ENCODE measurements around the gene GREB1L. TPM values are rescaled to one million over a fixed set of nuclear protein-coding genes. Genes with fewer than 3 reads are reported as not detected.

GREB1L gene
- total and polyA plus RNA-seq, 2 donors from 2014 or later = 0.79 TPM; not detected in 1

- Histone ChIP-seq H3K9ac (ENCODE audit: low read length in 3 of 3) (no peak overlapping the region), H3K27me3 (ENCODE audit: control insufficient read depth, insufficient read depth, low read length) (no peaks in the 10 kb centered on the region), H3K4me3 (ENCODE audit: low read length in 3 of 3) (no peak overlapping the region), H3K4me1 (ENCODE audit: control insufficient read depth in 2 of 3, insufficient read depth in 2 of 3, low read depth in 1 of 3, low read length in 3 of 3) (peaks cover 0 to 2% (median 0%) of the 10 kb centered on the region in 3 donors), H3K36me3 (ENCODE audit: control insufficient read depth in 2 of 3, insufficient read depth in 3 of 3, low read length in 3 of 3) (no peaks in the 10 kb centered on the region), H3K9me3 (ENCODE audit: control insufficient read depth in 2 of 3, insufficient read depth in 1 of 3, low read length in 3 of 3) (no peaks in the 10 kb centered on the region), H3K27ac (ENCODE audit: low read depth in 2 of 2, low read length in 2 of 2) (no peak overlapping the region)
- no peak for DNase-seq
- no peak for TF ChIP-seq CTCF (IDR thresholded peaks at IDR 0.05; ENCODE audit: borderline replicate concordance, extremely low read depth, insufficient read depth)
- peak; percentile 45 for FAIRE-seq
- intact Hi-C loops (cut with DNase I) = no loop called here
Observed at GRCh38 chr18:21260621-21261020, 18.6 kb downstream of the GREB1L start.

- FAIRE-seq = no peak
- Histone ChIP-seq H3K4me1 (ENCODE audit: control insufficient read depth in 2 of 3, insufficient read depth in 2 of 3, low read depth in 1 of 3, low read length in 3 of 3) (peaks cover 0 to 2% (median 0%) of the 10 kb centered on the region in 3 donors), H3K27ac (ENCODE audit: low read depth in 2 of 2, low read length in 2 of 2) (no peak overlapping the region), H3K9me3 (ENCODE audit: control insufficient read depth in 2 of 3, insufficient read depth in 1 of 3, low read length in 3 of 3) (no peaks in the 10 kb centered on the region), H3K9ac (ENCODE audit: low read length in 3 of 3) (no peak overlapping the region), H3K4me3 (ENCODE audit: low read length in 3 of 3) (no peak overlapping the region), H3K27me3 (ENCODE audit: control insufficient read depth, insufficient read depth, low read length) (no peaks in the 10 kb centered on the region), H3K36me3 (ENCODE audit: control insufficient read depth in 2 of 3, insufficient read depth in 3 of 3, low read length in 3 of 3) (no peaks in the 10 kb centered on the region)
- no peak for DNase-seq
- intact Hi-C loops (cut with DNase I) = no loop called here
- no peak for TF ChIP-seq CTCF (IDR thresholded peaks at IDR 0.05; ENCODE audit: borderline replicate concordance, extremely low read depth, insufficient read depth)
Observed at GRCh38 chr18:21261352-21261751, 19.3 kb downstream of the GREB1L start.

- DNase-seq = no peak
- Histone ChIP-seq H3K9me3 (ENCODE audit: control insufficient read depth in 2 of 3, insufficient read depth in 1 of 3, low read length in 3 of 3) (no peaks in the 10 kb centered on the region), H3K4me1 (ENCODE audit: control insufficient read depth in 2 of 3, insufficient read depth in 2 of 3, low read depth in 1 of 3, low read length in 3 of 3) (peaks cover 0 to 2% (median 0%) of the 10 kb centered on the region in 3 donors), H3K27me3 (ENCODE audit: control insufficient read depth, insufficient read depth, low read length) (no peaks in the 10 kb centered on the region), H3K27ac (ENCODE audit: low read depth in 2 of 2, low read length in 2 of 2) (no peak overlapping the region), H3K9ac (ENCODE audit: low read length in 3 of 3) (no peak overlapping the region), H3K36me3 (ENCODE audit: control insufficient read depth in 2 of 3, insufficient read depth in 3 of 3, low read length in 3 of 3) (no peaks in the 10 kb centered on the region), H3K4me3 (ENCODE audit: low read length in 3 of 3) (no peak overlapping the region)
- intact Hi-C loops (cut with DNase I) = no loop called here
- no peak for FAIRE-seq
- TF ChIP-seq CTCF (IDR thresholded peaks at IDR 0.05; ENCODE audit: borderline replicate concordance, extremely low read depth, insufficient read depth) = no peak
Observed at GRCh38 chr18:21262244-21262643, 20.2 kb downstream of the GREB1L start.

- intact Hi-C loops (cut with DNase I) = no loop called here
- H3K4me3 ChIP-seq (ENCODE audit: low read length in 3 of 3) = no peak overlapping the region
- no peaks in the 10 kb centered on the region for H3K36me3 ChIP-seq (ENCODE audit: control insufficient read depth in 2 of 3, insufficient read depth in 3 of 3, low read length in 3 of 3)
- peaks cover 0 to 2% (median 0%) of the 10 kb centered on the region in 3 donors for H3K4me1 ChIP-seq (ENCODE audit: control insufficient read depth in 2 of 3, insufficient read depth in 2 of 3, low read depth in 1 of 3, low read length in 3 of 3)
- FAIRE-seq (no peak), DNase-seq (no peak)
- no peak for TF ChIP-seq CTCF (IDR thresholded peaks at IDR 0.05; ENCODE audit: borderline replicate concordance, extremely low read depth, insufficient read depth)
- no peak overlapping the region for H3K27ac ChIP-seq (ENCODE audit: low read depth in 2 of 2, low read length in 2 of 2)
- no peaks in the 10 kb centered on the region for H3K9me3 ChIP-seq (ENCODE audit: control insufficient read depth in 2 of 3, insufficient read depth in 1 of 3, low read length in 3 of 3)
- H3K27me3 ChIP-seq (ENCODE audit: control insufficient read depth, insufficient read depth, low read length) = no peaks in the 10 kb centered on the region
- H3K9ac ChIP-seq (ENCODE audit: low read length in 3 of 3) = no peak overlapping the region
Observed at GRCh38 chr18:21262979-21263378, 20.9 kb downstream of the GREB1L start.
